LoVo (cell line): ENCODE data around the gene DESI1.
"Not testable (repeated sequence)": the region's sequence is repeated elsewhere in the genome, so short reads cannot be mapped to it uniquely, and the experiment has no call there.

Source experiments
- DNase-seq: peaks from one replicate; pipeline ENCODE4 v3.0.0-alpha.2; 2016; ENCODE audit warnings: low spot score

The DESI1 gene

DNA sequence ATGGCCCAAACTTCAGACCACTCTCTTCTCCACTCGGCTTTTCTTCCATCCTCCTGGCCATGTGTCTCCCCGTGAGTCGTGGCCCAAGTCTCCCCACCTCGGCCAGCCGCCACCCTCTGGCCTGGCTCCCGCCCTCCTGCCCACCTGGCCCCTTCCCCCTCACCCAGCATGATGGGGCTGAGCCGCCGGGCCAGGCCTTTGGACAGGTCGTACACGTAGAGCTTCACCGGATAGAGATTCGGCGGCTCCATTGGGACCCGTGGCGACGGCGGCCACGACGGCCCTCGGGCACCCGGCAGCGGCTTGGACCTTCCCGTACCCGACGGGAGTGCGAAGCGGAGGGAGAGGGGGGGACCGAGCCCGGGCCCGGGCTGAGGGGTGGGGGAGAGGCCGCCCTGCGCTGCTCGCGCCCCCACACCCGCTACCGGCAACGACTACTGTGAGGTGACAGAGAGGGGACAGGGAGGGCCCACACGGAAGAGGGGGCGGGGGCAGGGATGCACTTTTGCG, at the start of gene DESI1:
TSS of gene DESI1 (minus strand) at position 455 of the 510 bp plus-strand sequence. CDS start at position 251, 204 bp downstream.
- no peak for DNase-seq

DNA sequence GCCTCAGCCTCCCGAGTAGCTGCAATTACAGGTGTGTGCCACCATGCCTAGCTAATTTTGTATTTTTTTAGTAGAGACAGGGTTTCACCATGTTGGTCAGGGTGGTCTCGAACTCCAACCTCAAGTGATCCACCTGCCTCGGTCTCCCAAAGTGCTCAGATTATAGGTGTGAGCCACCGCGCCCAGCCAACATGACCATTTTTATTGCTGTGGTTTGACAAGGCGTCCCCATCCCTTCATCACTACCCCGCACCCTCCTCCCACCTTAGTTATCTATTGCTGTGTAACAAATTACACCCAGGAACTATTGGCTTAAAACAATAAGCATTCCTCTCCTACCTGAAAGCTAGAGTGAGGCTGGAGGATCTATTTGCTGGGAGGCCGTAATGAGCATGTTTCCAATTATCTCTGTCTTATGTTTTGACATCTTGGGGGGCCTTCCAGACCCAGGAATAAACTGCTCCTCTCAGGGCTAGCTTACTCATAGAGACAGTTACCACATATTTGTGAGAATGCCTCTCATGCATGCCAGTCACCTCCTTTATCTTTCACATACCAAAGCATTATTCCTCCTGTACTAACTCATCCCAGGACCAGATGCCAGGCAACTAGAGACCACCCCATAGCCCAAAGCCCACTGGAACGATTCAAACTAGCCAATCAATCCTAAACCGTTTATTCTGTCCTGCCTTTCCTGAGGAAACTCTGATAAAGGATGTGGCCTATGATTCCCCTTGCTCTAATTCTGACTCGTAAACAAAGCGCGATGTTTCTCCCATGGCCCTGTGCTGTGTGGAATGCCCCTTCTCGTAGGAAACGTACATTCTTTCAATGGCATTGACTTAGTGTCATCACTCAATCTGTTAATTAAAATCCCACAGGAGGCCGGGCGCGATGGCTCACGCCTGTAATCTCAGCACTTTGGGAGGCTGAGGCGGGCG, 48.4 kb upstream of the DESI1 start:
- DNase-seq = no peak

DNA sequence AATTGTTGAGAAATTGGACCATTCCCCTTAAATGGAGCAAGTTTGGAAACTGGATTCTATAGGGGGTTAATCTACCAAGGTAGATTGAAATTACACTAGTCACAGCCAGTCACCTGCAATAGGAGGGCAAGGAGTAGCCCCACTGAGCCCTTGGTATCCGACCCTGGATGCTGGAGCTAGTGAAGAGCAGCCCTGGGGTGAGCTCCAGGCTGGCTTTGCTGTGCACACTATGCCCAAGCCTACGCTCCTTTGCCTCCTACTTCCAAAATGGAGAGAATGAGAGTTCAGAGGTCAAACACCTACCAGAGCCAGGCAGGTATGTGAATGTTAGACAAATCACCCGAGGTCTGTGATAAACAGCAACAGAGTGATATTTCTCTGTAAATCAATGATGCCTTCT, 44.1 kb upstream of the DESI1 start:
- no peak for DNase-seq

DNA sequence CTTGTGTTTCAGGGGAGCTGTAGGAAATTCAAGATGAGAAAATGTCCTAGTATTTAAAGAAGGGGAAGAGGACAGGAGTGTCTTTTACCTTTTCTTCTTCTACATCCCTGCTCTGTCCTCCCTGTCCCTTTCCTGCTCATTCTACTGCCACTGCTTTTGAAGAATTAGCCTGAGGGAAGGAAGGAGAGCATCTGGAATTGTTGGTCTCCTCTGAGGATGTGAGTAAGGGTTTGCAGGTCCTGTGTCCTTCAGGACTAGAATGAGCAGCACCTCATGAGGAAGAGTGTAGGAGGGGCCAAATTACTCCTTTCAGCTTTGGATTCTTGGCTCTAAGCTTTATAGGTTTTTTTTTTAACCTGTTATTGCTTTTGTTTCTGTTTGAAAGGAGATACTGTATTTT, 43.6 kb upstream of the DESI1 start:
- DNase-seq = no peak

DNA sequence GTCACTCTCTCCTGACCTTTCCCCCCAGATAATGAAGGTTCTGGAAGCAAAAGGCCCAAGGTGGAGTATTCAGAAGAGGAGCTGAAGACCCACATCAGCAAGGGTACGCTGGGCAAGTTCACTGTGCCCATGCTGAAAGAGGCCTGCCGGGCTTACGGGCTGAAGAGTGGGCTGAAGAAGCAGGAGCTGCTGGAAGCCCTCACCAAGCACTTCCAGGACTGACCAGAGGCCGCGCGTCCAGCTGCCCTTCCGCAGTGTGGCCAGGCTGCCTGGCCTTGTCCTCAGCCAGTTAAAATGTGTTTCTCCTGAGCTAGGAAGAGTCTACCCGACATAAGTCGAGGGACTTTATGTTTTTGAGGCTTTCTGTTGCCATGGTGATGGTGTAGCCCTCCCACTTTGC, 42.8 kb upstream of the DESI1 start:
- not testable (repeated sequence) for DNase-seq

DNA sequence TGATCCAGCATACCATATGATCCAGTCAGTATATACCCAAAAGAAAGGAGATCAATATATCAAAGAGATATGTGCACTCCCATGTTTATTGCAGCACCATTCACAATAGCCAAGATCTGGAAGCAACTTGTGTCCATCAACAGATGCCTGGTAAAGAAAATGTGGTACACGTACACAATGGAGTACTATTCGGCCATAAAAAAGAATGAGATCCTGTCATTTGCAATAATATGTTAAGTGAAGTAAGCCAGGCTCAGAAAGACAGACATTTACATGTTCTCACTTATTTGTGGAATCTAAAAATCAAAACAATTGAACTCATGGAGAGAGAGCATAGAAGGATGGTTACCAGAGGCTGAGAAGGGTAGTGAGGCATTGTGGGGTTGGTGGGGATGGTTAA, 40.9 kb upstream of the DESI1 start:
- DNase-seq = no peak

DNA sequence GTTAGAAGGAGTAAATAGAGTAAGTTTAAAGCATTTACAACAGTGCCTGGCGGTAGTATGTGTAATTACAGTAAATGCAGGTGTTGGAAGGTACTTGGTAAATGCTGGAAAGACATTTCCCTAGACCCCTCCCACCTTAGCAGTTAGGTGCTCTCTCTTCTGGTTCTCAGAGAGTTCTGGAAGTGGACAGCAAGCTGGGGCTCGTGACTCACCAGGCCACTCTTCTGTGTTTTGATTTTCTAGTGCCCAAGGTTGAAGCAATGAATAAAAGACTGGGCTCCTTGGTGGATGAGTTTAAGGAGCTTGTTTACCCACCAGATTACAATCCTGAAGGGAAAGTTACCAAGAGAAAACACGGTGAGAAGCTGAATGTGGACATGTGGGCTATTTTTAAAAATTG, 40.2 kb upstream of the DESI1 start:
- DNase-seq = no peak

DNA sequence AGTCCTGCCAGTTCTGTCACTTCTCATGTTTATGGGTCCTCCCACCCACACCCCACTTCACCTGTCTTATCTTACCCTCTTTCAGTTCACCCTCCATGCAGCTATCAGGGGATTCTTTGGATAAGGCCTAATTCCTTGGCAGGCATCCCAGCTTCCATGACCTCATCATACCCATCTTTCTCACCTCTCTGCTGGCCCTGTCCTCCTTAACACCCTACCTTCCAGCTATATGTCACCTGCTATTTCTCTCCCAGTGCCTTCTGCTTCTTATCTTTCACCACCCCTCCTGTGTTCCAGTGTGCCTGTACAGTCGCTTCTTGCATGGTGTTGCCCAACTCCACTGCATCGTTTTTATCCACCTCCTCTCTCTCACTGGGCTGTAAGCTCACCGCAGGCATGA, 39.6 kb upstream of the DESI1 start:
- no peak for DNase-seq

DNA sequence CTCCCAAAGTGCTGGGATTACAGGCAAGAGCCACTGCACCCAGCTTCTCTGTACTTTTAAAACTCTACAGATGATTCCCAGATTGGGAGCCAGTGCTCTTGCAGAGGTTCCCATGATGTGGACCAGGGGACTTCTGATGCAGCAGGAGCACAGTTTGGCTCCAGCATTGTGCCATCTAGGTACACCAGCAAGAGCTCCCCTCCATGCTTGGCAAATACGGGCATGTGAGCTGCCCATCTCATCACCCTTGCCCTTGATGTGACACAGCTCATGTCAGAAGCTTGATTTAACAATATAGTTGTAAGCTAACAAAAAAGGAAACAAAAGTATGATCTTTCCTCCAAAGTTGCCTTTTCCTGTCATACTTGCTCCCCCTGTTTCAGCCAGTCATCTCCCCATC, 39.1 kb upstream of the DESI1 start:
- no peak for DNase-seq

DNA sequence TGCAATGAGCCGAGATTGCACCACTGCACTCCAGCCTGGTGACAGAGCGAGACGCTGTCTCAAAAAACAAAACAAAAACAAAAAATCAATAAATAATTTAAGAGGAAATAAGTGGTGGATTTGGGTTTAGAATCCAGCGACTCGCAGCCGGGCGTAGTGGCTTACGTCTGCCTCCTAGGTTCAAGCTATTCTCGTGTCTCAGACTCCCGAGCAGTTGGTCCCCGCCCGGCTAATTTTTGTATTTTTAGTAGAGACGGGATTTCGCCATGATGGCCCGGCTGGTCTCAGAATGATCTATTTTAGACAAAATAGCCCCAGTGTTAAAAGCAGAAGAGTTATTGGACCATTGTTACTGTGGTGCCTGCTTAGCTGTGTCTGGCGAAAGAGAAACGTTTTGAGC, 38.0 kb upstream of the DESI1 start:
- no peak for DNase-seq

DNA sequence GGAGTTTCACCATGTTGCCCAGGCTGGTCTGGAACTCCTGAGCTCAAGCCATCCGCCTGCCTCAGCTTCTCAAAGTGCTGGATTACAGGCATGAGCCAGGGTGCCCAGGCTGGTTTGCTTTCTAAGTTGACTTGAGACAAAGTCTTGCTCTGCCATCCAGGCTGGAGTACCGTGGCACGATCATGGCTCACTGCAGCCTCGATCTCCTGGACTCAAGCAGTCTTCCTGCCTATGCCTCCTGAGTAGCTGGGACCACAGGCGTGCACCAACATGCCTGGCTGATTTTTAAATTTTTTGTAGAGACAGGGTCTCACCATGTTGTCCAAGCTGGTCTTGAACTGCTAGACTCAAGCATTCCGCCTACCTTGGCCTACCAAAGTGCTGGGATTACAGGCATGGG, 36.9 kb upstream of the DESI1 start:
- no peak for DNase-seq

DNA sequence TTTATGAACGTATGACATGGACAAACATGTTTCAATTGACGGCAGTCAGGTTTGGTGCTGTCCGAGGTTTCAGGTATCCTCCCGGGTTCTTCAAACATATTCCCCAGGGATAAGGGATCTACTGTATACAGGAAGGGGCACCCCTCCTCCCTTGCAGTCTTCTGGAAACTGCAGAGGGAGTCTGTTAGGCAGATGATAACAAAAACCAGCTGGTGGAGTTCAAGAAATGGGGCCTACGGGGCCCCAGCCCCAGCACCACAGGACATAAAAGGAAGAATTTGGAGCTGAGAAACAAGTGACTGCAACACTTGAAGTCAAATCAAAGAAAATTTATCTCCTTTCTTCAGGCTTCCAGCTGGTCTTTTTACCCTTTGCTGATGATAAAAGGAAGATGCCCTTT, 35.7 kb upstream of the DESI1 start:
- no peak for DNase-seq

DNA sequence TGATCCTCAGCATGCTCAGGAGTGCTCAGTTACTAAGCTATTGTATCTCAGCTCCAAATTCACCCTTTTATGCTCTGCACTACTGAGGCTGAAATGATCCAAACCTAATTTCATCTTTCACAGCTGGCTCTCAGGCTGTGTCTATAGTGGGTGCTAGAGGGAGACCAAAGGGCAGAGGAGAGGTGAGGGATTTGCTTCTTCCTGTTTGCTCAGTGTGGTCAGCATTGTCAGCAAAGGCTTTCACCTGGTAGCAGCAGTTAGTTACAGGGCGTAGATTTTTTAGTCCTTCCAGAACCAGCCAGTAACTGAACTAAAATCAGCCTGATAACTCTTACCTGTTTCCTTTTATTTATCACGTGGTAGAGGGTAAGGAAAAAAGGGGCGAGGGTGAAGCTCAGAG, 33.5 kb upstream of the DESI1 start:
- DNase-seq = no peak

DNA sequence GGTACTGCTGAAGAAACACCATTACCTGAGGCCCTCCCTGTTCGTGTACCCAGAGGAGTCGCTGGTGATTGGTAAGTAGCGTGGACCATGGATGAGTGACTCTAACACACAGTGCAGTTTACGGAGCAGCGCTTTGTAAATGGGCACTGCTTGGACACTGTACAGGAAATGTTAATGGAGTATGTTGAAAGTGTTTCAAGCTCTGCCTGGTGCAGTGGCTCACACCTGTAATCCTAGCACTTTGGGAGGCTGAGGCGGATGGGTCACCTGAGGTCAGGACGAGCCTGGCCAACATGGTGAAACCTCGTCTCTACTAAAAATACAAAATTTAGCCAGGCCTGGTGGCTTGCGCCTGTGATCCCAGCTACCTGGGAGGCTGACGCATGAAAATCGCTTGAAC, 30.0 kb upstream of the DESI1 start:
- DNase-seq = no peak

DNA sequence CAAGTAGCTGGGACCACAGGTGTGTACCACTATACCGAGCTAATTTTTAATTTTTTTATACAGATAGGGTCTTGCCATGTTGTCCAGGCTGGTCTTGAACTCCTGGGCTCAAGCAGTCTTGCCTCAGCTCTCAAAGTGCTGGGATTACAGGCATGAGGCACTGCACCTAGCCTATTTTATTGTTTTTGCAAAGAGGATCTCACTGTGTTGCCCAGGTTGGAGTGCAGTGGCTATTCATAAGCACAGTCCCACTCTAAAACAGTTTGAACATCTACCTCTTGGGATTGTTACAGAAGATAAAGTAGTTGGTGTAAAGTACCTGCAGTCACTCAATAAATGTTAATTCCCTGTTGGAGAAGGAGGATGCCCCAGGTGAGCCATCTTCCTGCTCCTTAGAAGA, 29.4 kb upstream of the DESI1 start:
- DNase-seq = no peak

DNA sequence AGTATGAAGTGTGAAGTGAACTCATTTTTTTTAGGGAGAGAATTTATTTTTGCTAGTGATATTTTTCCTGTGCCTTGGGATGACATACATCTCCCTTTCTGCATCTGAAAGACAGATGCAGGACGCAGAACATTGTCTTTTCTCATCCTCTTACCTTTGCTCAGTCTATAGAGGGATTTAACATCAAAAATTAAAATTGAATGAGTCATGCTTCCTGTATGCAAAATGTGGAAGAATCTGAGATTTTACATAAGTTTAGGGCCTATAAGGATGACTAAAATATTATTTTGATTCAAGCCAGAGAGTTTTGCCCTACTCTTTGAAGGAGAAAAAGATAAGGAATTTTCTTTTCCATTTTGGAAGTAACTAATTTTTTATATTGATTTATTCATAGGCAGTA, 27.6 kb upstream of the DESI1 start:
- no peak for DNase-seq

DNA sequence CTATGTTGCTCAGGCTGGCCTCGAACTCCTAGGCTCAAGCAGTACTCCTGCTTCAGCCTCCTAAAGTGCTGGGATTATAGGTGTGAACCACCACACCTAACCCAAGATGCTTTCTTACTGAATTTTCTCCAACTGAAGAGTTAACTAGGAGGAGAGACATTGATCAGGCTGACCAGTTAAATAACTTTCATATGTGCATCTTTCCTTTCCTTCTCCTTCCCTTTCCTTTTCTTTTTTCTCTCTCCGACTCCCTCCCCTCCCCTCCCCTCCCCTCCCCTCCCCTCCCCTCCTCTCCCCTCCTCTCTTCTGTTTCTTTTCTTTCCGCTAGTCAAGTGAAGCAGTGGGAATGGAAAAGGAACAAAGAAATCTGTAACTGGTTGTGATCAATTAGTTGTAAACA, 26.9 kb upstream of the DESI1 start:
- no peak for DNase-seq

DNA sequence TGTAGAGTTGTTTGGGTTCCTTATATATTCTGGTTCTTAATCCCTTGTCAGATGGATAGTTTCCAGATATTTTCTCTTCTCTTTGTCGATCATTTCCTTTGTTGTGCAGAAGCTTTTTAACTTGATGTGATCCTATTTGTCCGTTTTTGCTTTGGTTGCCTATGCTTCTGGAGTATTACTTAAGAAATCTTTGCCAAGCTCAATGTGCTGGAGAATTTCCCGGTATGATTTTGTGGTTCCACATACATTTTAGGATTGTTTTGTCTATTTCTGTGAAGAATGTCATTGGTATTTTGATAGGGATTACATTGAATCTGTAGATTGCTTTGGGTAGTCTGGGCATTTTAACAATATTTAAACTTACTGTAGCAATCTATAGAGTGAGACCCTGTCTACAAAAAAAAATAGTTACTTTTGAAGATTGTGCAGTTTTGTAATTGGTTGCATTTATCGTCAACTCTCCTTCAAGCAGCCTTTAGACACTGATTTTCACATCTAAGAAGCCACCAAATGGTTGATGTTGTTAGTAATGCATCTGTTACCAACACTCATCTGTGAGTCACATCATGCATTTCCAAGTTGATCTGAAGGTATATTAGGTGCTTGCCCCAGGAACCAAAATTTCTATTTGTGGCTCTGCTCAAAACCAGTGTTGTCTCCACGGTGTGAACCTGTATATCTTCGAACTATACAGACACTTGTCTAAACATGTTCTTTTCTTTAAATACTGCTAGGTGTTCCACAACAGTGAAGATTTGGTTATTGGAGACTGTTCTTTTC, 21.7 kb upstream of the DESI1 start:
- no peak for DNase-seq

DNA sequence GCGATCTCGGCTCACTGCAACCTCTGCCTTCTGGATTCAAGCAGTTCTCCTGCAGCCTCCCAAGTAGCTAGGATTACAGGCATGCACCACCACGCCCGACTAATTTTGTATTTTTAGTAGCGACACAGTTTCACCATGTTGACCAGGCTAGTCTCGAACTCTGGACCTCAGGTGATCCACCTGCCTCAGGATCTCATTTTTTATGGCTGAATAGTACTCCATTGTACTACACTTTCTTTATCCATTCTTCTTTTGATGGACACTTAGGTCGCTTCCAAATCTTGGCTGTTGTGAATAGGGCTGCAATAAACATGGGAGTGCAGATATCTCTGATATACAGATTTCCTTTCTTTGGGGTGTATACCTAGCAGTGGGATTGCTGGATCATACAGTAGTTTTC, 21.0 kb upstream of the DESI1 start:
- DNase-seq = no peak

DNA sequence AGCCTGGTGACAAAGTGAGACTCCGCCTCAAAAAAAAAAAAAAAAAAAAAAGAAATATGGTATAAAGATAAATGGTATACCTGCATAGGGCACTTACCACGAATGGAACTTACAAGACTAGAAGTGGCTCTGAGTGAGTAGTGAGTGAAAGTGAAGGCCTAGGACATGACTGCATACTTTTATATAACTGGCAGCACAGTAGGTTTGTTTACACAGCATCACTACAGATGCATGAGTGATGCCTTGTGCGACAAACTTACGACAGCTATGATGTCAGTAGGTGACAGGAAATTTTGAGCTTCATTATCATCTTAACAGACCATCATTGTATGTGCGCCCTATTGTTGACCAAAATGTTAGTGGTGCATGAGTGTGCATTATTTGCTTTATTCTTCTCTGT, 17.9 kb upstream of the DESI1 start:
- DNase-seq = no peak

DNA sequence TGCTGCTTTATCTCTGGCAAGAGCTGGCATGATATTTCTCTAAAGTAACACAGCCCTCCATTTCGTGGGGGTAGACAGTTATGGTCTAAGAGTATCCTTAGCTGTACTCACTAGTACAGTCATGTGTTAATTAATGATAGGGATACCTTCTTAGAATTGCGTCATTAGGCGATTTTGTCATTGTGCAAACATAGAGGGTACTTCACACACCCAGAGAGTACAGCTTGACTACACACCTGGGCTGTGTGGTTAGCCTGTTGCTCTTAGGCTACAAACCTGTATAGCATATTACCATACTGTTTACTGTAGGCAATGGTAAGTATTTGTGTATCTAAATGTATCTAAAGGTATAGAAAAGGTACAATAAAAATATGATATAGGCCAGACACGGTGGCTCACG, 17.3 kb upstream of the DESI1 start:
- no peak for DNase-seq

DNA sequence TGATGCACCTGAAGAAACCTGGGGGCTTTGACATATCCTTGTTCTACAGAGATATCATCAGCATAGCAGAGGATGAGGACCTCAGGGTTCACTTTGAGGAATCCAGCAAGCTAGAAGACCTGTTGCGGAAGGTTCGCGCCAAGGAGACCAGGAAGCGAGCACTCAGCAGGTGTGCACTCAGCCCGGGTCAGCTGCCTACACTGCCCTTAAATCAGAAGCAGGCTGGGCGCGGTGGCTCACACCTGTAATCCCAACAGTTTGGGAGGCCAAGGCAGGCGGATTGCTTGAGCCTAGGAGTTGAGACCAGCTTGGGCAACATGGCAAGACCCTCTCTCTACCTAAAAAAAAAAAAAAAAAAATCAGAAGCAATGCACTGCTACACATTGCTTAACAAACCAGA, 16.8 kb upstream of the DESI1 start:
- not testable (repeated sequence) for DNase-seq

DNA sequence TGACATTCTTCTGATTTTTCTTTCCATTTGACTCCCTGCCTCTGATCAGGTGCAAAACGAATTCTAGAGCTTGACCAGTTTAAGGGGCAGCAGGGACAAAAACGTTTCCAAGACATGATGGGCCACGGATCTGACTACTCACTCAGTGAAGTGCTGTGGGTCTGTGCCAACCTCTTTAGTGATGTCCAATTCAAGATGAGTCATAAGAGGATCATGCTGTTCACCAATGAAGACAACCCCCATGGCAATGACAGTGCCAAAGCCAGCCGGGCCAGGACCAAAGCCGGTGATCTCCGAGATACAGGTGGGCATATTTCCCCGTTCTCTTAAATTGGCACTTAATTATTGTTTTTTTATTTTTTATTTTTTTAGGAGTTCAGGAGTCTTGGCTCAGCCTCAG, 15.6 kb upstream of the DESI1 start:
- no peak for DNase-seq
